ENCODE results near the gene ADARB2.
"Not testable (repeated sequence)": the region's sequence is repeated elsewhere in the genome, so short reads cannot be mapped to it uniquely, and the experiment has no call there.

ADARB2 gene

DNA sequence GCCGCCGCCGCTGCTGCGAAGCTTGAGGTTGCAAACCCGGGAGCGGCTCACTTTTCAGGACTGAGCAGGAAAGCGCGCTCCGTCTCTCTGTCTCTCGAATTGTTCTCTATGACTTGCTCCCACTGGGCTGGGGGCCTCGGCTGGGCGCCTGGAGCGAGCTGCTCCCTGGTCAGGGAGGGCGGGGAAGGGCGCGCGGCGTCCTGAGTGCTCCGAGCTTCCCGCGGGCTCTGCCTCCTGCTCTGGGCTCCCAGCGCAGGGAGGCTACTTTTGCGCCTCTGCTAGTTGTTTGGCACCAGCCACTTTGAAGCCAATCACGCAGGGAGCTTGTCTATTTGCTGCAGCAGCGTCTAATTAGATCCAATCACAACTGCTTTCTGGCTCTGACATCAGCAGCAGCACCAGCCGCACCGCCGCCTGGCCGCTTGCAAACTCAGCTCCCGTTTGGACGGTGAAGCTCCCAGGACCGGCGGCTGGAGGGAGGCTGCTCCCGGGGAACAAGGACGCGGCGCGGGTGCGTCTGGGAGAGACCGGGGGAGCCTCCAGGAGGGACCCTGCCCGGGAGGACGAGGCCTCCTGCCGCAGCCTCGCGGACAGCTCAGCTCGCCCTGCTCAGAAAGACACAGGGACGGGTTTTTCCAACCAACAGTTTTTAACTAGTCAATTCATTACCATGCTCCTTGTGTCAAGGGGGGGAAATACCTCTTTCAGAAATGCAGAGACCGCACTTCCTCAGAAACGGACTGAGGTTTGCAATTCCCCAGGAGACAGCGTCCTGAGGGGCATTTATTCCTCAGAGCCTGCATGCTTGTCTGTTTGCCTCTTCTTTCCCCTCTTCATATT, at the start of gene ADARB2:
TSS of gene ADARB2 (minus strand) at position 304 of the 840 bp plus-strand sequence.
- DNase-seq (ENCODE audit: low read depth), result no peak

DNA sequence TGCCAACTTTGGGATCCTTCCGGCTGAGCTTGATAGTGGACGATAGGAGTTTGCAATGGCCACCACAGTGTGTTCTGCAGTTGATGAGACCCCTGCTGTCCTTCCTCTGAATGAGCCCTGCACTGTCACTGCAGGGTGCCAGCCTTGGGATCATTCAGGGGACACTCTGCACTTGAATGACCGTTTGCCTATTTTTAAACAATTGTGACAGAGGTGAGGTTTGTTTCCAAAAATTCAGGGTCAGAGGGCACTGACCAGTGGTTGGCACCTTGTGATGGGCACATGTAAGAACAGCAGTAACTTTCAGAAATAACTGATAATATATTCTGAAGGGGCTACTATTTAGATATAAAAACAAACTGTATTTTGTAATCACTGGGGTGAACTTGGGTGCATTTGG, 48.5 kb upstream of the ADARB2 start:
- no peak for DNase-seq (ENCODE audit: low read depth)

DNA sequence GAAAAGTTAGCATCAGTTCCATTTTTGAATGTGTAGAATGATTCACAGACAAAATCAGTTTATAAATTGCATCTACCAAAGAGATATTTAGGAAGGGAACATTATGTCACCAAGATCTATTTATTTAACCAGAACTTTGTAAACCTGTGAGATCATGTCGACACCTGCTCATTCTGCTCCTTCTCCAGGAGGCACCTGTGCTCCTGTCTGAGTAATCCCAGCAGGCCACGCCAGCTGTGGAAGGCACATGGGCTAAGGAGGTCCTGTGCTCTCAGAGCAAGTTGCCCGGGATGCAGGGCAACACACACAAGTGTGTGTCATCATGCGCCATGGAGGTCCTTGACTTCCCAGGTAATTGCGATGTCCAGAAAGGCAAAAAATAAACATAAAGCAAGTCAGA, 45.5 kb upstream of the ADARB2 start:
- DNase-seq (ENCODE audit: low read depth), result no peak

DNA sequence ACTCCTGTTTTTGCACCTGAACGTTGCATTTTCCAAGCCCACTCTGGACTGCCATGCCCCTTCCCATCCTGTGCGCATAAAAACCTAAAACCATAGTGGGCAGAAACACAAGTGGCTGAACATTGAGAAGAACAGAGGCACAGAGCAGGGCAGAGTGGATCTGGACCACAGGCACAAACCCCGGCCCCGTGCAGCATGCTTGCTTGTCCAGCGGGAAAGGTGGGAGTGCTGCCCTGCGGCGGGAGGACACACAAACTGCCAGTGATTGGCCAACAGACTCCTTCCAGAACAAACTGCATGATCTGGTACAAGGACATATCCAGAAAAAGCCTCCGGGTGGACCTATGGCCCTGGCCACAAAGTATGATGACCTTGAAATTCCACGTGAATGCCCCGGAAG, 42.5 kb upstream of the ADARB2 start:
- DNase-seq (ENCODE audit: low read depth), result no peak

DNA sequence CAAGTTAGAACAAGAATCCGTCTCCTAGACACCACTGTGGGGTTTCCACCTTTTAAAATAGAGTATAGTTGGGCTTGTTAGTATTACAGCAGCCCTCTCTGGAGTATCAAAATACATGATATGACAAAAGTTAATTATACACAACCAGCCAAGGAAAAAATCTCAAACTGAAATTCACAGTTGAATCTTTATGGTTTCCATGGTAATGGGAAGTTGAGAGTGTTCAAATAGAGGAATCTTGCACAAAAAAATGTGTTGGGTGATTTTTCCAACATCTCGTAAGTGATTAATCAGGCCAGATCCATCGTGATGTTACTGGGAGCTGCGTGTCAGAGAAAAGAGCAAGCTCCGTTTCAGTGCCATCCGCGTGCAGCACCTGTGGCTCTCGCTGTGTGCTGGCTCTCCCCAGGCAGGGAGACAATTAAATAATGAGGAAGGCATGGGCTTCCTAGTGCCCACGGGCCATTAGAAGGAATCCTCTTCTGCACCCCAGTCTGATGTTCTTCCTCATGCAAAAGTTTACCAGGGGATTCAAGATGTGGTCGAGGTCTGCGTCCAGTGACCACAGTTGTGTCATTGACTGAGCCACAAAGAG, 41.1 kb upstream of the ADARB2 start:
- DNase-seq (ENCODE audit: low read depth), result no peak

DNA sequence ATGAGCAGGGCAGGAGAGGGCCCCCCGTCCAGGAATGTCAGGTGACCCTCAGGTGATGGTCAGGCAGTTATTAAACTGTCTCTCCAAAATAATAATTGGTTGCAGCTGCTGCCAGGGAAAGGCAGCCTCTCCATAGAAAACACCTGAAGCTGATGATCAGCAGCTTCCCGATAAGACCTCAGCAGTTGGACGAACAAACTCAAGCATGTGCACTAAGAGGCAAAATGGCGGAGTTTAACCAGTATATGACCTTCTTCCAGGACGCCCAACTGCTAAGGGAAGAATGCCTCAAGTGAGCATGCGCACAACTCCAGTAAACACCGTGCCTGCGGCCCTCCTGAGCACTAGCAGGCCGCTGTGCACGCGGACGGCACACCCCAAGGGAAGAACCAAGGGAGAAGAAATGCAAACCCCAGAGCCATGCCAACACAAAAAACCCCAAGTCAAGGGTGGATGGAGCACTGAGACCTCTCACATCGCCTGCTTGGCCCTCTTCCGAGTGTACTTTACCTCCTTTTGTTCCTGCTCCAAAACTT, 38.9 kb upstream of the ADARB2 start:
- DNase-seq (ENCODE audit: low read depth), result no peak

DNA sequence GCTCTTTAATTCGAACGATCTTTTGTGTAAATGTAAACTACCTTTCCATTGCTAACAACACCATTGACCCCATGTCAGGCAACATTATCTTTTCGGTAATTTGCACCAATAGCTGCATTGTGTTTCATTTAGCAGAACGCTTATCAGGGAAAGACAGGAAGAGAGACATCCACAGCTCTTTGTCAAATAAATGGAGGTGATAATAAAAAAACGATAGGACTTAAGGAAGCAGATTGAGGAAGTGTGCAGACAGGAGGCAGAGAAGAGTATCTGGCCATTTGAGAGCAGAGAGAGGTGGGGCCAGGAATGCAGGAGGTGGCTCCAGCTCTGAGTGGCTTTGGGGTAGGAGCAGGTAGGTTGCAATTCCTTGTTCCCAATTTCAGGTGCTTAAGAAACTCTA, 37.5 kb upstream of the ADARB2 start:
- no peak for DNase-seq (ENCODE audit: low read depth)

DNA sequence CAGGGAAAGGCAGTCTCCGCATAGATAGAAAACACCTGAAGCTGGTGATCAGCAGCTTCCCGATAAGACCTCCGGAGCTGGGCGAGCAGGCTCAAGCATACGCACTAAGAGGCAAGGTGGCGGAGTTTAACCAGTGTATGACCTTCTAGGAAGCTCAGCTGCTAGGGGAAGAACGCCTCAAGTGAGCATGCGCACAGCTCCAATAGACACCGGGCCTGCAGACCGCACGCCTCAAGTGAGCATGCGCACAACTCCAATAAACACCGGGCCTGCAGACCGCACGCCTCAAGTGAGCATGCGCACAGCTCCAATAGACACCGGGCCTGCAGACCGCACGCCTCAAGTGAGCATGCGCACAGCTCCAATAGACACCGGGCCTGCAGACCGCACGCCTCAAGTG, 35.9 kb upstream of the ADARB2 start:
- not testable (repeated sequence) for DNase-seq (ENCODE audit: low read depth)

DNA sequence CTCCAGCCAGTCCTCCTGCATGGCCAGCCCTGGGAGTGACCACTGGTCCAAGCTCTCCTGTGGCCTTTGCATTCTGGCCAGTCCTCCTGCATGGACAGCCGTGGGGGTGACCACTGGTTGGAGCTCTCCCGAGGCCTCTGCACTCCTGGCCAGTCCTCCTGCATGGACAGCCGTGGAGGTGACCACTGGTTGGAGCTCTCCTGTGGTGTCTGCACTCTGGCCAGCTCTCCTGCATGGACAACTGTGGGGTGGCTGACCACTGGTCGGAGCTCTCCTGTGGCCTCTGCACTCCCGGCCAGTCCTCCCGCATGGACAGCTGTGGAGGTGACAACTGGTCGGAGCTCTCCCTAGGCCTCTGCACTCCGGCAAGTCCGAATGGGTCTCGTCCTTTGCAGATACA, 28.7 kb upstream of the ADARB2 start:
- no peak for DNase-seq (ENCODE audit: low read depth)

DNA sequence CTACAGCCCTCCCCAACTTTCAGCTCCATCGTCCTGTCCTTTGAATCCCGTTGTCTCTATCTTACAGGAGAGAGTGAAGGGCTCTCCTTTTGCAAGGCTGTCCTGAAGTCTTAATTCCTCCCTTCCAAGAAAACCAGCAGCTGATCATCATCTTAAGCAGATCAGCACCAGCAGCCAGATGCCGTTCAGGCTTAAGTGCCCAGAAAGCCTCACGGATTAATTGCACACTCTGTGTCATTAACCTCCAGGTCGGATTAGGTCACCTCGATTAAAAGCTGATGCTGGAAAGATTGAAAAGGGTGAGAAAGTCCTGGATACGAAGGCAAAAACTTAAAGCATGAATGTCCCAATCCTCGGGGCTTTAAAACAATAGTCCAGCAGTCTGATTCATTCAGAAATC, 24.8 kb upstream of the ADARB2 start:
- no peak for DNase-seq (ENCODE audit: low read depth)

DNA sequence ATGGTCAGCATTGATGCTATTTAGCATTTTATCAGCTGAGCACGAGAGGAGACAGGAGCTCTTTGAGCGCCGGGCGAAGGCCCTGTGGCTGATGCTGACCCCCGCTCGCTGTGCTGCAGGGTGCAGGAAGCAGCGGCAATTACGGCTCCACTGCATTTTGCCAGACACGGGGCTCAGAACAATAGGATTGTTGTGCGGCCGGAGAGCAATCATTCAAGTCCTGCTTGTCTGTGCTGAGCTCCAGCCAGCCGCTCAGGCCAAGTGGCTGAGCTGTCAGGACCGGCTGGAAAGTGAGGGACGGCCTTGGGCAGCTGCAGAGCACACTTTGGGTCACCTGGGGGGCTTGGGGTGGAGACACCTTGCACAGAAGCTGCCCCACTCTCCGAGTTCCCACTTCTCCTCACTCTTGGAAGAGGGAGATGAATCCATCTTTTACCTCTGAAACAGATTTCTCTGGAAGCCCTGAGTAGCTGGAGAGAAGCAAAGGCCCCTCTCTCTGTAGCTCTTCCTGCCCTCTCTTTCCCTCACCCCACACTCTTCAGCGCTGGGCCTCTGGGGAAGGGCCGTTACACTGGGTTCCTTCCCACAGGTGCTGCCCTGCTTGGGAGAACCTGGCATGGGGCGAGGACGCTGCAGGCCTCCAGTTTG, 17.3 kb upstream of the ADARB2 start:
- DNase-seq (ENCODE audit: low read depth), result no peak

DNA sequence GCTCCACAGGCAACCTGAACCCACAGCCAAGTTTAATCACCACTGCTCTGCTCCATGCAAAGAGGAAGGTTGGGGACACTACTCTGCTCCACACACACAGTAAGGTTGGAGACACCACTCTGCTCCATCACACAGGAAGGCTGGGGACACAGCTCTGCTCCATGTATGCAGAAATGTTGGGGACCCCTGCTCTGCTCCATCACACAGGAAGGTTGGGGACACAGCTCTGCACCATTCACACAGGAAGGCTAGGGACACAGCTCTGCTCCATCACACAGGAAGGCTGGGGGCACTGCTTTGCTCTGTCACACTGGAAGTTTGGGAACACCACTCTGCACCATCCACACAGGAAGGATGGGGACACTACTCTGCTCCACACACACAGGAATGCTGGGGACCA, 14.8 kb upstream of the ADARB2 start:
- no peak for DNase-seq (ENCODE audit: low read depth)

DNA sequence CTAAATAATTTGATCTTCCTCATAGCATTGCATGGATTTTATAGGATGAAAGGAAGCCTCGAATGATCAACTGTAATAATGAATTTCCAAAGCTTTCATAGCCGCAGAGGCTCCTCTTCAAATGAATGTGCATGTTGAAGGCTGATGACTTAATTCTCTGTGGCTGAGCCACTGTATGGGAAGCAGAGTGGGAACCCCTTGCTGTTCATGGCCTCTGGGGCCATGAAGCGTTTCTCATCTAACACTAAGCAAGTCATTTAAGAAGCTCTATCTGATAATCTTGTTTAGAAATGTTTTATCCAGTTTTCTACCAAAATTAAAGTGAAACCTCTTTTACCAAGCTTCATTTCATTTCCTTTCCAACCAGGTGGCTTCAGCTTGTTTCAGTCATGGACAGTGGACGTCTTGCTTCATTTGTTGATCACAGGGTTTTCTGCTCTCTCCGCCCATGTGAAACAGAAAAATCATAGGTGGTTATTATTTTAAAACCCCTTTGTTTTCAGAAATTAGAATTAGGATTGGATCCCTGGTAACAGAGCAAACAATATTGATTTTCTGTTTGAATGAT, 10.3 kb upstream of the ADARB2 start:
- DNase-seq (ENCODE audit: low read depth), result no peak

DNA sequence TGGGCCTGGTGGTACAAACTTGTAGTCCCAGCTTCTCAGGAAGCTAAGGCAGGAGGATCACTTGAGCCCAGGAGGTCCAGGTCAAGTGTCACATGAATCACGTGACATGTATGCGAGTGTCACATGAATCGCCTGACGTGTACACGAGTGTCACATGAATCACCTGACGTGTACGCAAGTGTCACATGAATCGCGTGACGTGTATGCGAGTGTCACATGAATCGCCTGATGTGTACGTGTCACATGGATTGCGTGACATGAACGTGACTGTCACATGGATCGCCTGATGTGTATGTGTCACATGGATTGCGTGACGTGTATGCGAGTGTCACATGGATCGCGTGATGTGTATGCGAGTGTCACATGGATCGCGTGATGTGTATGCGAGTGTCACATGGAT, 9.5 kb upstream of the ADARB2 start:
- no peak for DNase-seq (ENCODE audit: low read depth)

DNA sequence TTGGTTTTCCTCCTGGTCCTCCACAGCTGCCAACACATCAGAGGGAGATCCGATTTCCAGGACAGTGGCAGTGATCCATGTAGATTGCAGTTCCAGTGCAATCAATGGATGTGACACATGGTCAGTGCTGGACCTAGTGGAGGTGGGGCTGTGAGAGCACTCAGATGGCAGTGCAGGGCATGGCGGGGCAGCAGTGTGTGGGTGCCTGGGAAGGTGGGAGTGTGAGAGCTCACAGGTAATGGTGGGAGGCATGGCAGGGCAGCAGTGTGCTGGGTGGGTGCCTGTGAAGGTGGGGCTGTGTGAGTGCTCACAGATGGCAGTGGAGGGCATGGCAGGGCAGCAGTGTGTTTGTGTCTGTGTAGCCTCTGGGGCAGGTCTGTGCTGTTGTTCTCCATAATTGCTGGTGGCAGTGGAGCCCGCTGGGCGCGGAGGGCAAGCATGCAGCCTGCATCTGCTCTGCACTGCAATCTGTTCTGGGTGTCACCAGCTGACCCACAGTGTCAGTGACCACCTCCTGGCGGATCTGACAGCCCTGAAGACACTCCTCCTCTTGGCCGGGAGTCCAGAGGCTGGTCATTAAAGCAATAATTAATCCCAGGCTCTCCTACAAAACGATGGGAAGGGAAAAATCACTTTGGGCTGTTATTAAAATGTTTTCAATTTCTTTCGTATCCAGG, 8.6 kb upstream of the ADARB2 start:
- DNase-seq (ENCODE audit: low read depth), result no peak

DNA sequence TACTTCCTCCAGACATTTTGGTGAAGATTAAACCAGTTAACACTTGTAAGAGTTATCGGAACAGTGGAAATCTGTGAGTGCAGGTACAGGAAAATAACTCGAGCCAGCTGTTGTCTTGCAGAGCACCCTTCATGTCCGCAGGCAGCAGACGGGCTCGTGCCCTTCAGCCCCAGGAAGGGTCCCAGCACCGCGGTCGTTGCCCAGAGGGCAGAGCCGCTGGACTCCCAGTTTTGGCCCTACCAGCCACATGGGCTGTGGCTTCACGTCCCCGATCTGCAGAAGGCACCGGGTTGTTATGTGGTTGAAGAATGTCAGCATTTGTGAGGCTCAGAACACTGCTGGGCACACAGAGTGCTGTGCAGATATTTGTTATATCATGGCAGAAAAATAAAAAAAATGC, 7.2 kb upstream of the ADARB2 start:
- no peak for DNase-seq (ENCODE audit: low read depth)

DNA sequence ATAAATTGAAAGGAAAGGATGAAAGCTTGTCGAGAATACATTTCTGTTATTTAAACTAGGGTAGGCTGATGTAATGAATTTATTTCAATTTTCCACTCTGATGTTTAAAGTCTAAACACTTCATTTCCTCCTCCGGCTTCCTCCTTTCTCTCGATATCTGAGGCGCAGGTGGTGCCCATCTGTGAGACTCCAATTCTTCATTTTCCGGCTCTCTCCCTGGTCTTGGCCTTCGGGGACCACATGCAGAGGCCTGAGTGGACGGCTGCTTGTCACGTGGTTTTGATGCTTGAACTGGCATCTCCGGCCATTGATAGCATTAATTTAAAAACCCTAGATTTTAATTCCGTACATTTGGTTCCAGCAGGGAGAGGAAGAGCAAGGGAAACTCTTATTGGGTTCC, 5.8 kb upstream of the ADARB2 start:
- no peak for DNase-seq (ENCODE audit: low read depth)

DNA sequence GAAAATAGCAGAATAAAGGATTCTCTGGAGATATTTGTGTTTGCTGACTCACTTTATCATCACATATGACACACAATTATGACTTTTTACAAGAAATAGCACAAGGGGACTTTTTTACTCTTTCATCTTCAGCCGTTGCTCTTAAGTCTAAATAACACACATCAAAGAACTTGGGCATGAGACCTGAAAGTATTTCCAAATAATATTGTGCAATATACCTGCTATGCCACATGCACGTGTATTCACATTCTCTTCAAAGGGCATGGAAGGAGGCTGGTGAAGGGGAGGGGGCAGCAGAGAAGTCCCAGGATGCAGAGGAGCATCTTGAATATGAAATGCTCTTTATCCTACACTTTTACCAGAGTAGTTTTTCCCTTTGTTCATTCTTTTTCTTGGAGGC, 4.1 kb upstream of the ADARB2 start:
- no peak for DNase-seq (ENCODE audit: low read depth)

DNA sequence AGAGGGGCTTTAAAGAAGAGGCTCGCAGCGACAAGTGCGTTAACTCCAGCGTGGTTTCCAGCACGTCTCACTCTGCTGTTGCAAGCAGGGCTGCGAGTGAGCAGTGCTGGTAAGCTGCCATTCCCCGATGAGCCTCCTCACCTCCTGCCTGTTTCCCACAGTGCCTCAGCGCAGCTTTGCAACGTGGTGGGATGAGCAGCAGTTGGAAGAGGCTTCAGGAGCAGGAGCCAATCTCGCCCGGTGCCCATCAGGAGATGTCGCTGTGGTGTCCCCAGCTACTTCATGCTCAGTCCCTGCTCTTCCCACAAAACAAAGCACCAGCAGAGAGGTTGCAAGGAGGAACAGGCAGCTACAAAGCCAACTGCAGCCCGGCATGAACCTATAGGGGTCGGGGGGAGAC, 2.4 kb upstream of the ADARB2 start:
- no peak for DNase-seq (ENCODE audit: low read depth)

DNA sequence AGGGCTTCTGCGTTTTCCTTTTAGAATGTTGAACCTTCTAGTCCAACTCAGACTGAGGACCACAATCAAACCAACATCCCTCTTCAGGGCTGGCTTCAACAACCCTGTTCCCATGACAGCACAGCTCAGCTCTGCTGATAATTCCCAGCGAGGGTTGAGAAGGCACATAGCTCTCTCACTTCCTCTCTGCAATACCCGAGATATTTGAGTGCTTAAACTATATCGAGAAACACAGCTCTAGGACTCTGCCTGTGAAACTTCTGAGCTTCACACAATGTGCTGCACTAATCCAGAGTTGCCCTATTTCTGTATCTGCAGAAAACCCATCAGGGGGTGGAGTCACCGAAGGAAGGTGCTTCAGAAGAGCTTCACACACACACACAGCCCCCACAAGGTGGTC, 1.6 kb upstream of the ADARB2 start:
- no peak for DNase-seq (ENCODE audit: low read depth)

DNA sequence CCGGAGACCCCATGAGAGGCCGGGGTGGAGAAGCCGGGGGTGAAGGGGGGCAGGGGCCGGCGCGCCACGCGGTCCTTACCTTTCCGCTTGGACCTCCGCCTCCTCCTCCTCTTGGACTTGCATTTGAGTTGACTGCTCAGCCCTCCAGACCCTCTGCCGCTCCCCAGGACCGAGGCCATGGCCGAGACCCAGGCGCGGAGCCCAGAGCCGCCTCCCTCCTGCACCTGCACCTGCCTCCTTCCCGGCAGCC, 428 bp downstream of the ADARB2 start:
- DNase-seq (ENCODE audit: low read depth), result no peak

DNA sequence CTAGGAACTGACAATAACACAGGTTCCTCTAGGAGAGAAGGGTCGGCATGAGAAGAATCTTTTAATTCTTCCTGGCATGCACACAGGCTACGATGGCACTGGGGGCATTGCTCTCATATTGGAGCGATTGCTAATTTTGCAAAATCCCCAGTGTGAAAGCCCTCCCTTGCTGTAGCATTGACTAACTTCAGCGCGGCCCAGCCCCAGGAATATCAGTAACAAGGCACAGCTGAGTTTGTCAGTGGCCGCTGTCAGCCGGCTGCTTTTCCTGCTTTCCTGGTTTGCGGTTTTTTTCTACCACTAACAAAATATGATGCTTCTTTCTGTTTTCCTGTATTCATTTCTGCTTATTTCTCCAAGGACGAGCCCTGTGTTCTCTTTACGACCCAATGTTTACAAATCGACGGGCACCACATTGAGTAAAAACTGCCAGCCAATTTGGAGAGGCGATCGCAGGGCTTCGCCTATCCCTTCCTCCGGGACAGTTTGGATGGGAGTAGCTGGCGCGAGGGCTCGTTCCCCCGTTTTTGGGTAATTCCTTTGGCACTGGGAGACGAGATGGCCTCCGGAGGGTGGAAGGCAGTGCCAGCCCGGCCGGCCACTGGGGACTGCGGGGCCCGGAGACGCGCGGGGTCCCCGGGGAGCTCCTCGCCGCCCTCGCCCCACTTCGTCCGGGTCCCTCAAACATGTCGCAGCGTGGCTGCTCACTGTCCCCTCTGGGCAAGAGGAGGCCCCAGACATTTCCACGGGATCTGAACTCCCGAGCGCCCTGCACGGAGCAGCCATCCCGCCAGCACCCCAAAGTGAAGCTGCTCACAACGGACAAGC, 967 bp downstream of the ADARB2 start:
- no peak for DNase-seq (ENCODE audit: low read depth)

All from HS-5 (cell line).